Effector CD4-positive, alpha-beta T cell (primary cell): ENCODE measurements around the gene KLC4.
"Not testable (repeated sequence)": the region's sequence is repeated elsewhere in the genome, so short reads cannot be mapped to it uniquely, and the experiment has no call there.

ENCODE experiments used
- DNase-seq: peaks from one replicate; pipeline ENCODE4 v3.0.0-alpha.2; 2020

KLC4 gene

DNA sequence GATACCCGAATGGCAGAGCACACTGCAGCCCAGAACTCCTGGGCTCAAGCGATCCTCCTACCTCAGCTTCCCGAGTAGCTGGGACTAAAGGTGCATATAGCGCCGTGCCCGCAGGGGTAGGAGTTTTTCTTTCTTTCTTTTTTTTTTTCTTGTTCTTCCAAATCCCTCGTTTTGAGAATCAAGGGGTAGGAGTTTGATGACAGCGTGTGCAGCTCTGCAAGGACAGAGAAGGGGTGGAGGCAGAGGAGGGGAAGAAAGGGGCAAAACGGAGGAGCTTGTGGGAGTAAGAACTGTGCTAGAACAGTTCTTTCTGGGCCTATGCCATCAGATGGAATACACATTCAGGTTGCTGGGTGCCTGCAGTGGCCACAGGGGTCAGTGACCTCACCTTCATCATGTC lies 22.7 kb upstream of the KLC4 start:
- DNase-seq: no peak

DNA sequence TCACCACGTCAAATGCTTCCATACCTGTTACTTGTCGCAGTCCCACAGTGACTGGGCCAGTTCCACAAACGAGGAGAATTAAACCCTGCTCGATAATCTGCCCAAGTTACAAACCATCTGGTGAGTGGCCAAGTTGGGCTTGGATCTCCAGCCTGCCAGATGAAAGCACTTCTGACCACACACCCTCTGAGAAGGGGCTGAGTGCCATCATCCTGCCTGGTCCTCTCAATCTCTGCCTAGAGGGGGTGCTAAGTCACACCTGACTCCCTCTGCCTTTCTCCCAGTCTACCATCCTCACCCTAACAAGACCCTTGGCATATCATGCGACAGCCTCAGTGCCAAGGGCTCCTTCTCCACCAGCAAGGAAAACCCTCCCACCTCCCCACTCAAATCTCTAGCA lies 22.2 kb upstream of the KLC4 start:
- DNase-seq: no peak

GRCh38 chr6:43037706-43038105 lies 21.7 kb upstream of the KLC4 start:
- DNase-seq: no peak

- DNase-seq: no peak
Measured at GRCh38 chr6:43038727-43039126, 20.7 kb upstream of the KLC4 start.

- DNase-seq: no peak
Measured at GRCh38 chr6:43040542-43041257, 18.7 kb upstream of the KLC4 start.

- DNase-seq: not testable (repeated sequence)
Measured at GRCh38 chr6:43041475-43041874, 18.0 kb upstream of the KLC4 start.

DNA sequence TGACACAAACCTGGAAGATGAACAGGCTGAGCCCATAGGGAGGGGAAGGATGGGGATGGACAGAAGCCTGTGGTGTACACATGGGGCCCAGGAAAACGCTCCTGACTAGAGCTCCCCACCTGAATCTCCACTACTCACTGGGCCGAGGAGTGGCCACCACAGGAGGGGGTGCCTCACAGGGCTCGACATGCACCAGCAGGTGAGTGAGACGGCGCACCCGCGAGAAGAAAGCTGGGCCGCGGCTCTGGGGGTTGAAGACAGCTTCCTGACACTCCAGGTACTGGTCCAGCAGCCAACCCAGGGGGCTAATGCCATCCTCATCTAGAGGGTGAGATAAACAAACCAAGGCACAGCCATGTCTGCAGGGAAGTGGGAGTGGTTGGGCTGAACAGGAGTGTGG lies 16.1 kb upstream of the KLC4 start:
- no peak for DNase-seq

- no peak for DNase-seq
Measured at GRCh38 chr6:43045371-43045930, 14.0 kb upstream of the KLC4 start.

- DNase-seq: no peak
Measured at GRCh38 chr6:43047998-43048397, 11.4 kb upstream of the KLC4 start.

DNA sequence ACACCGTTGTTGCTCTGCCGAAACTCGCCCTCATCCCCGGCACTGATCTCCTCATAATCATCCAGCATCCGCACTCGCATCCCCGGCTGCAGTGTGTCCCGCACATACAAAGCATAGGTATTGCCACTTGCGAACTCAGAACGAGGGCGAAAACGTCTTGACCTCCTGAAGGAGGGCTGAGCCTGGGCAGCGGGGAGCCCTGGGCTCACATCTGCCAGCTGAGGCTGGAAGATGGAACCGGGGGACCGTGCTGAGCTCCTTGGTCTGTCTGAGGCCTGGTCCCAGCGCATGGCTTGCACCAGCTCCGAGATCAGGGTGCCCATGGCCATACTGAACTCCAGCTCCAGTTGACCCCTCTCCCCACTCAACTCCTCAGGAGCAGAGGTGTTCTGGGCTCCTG lies 8.4 kb upstream of the KLC4 start:
- no peak for DNase-seq

GRCh38 chr6:43052225-43052841 lies 7.1 kb upstream of the KLC4 start:
- DNase-seq: no peak

- no peak for DNase-seq
Measured at GRCh38 chr6:43052842-43053544, 6.4 kb upstream of the KLC4 start.

DNA sequence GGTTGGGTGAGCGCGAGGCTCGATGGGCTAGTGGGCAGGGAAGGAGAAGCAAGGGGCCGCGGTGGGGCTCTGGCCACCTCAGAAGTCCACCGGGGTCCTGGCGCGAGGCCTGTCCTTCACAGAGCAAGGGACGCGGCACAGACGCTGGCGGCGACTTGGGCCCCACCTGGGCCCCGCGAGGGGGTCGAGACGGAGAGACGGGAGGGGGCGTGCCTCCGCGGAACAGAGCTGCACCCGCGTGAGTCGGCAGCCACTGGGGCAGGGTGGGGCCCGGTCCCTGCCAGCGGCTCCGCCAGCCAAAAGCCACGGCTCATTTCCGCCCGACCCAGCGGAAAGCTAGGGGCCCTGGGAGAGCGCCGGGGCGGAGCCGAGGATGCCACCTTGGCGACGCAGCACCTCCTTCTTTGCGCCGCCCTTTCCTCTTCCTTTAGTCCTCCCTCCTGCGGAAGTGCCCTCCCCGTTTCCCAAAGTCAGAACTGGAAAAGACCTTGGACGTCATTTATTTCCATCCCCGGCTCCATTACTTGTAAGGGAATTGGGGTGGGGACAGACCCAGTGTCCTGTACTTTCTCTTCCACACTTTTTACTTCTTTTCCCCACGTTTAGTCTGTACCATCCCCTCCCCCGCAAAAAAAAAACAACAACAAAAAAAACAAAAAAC lies 5.8 kb upstream of the KLC4 start, which contains the start of gene CUL7:
TSS of gene CUL7 (minus strand) at position 307 of the 661 bp plus-strand sequence. CDS start 1,063 bp downstream, outside the sequence.
- peak; percentile 87 for DNase-seq

GRCh38 chr6:43054206-43054943 lies 5.1 kb upstream of the KLC4 start:
- DNase-seq: no peak

GRCh38 chr6:43055966-43056365 lies 3.5 kb upstream of the KLC4 start:
- DNase-seq: no peak

DNA sequence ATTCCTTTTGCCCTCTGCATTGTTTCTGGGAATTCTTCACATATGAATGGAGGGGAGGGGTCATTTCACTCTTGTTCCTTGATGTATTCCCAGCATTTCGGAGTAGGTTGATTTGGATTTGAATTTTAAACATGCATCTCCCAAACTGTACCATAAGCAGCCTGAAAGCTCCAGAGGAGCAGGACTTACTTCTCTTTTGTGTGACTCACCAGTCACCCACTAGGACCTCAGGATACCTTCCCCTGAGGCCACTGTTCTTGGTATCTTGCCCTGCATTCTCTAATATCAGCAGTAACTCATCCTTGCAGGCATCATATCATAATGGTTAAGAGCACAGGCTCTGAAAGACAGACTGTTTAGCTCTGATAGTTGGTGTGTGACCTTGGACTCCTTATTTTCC lies 900 bp upstream of the KLC4 start:
- no peak for DNase-seq

DNA sequence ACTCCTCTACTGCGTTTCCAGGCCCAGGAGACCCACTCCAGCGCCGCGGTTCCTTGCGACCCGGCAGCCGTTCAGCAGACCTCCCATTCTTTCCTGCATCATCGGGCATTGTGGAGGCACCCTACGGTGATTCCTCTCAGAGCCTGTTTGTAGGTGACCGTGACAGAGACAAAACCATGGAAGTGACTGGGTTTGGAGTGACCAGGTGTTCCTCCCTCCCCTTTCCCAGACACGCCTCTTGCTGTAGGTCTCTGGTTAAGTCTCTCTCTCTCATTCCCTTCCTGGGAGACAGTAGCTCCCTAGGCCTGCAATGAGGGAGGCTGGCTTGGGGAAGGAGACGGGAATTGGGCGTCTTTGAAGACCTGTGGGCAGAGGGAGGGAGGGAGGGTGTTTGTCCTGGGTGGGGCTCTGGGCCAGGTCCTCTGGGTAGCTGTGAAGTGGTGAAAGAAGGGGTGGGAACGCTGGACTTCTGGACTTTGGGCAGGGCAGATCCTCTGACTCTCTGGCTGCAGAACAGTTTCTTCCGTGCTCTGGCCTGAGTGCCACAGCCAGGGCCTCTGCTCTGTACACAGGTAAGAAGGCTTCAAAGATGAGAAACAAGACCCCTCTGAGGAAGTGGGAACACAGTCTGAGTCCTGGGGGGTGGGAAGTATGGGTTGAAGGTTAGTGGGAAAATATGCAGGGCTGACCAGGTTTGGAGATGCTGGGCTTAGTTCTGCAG lies 763 bp downstream of the KLC4 start:
- DNase-seq: no peak

- DNase-seq: no peak
Measured at GRCh38 chr6:43060755-43061633, 1.6 kb downstream of the KLC4 start.

DNA sequence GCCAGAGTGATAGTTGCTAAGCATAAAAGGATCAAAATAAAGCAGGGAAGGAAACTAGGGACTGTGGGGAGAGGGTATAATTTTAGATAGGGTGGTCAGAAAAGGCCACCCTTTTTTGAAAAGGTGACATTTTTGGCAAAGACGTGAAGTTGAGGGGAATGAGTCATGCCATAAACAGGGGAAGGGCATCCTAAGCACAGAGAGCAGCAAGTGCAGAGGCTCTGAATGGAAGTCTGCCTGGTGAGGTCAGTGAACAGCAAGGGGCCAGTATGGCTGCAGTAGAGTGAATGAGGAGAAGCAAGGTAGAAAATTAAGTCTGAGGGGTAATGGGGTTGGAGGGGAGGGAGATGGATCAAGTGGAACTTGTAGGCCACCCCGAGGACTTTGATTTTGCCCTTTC lies 2.4 kb downstream of the KLC4 start:
- DNase-seq: no peak

DNA sequence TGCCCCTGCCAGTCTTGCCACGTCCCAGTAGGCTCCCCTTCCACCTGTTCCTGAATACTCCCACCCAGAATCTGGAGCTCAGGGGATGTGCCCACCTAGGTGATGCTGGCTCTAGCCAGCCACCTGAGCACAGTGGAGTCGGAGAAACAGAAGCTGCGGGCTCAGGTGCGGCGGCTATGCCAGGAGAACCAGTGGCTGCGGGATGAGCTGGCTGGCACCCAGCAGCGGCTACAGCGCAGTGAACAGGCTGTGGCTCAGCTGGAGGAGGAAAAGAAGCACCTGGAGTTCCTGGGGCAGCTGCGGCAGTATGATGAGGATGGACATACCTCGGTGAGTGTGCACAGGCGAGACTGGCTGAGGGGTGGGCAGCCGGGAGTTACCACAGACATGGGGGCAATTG lies 3.4 kb downstream of the KLC4 start:
- DNase-seq: no peak
